Activated CD8-positive, alpha-beta memory T cell treated with anti-CD3 and anti-CD28 coated beads, Interleukin-2, amount 10 ng/mL, durations not matched to agents 7 days and 5 days (primary cell): ENCODE data around the gene EPHA6. TPM values are rescaled to one million over a fixed set of nuclear protein-coding genes. Genes with fewer than 3 reads are reported as not detected.

Experiments
- ATAC-seq: fragments of 150-1000 bp; cut with Tn5 transposase; one replicate; pipeline ENCODE4 v1.10.0; 2021; ENCODE audit warnings: moderate library complexity
- CTCF ChIA-PET: fragments of 350-600 bp; sonication (Branson Sonifier 250); formaldehyde crosslinking; loops from one replicate; lab custom pipeline; 2021; ENCODE audit warnings: antibody characterized with exemption; lab: Charles Lee
- DNase-seq: peaks from one replicate; pipeline ENCODE4 v3.0.0-alpha.2; 2020
- H3K27ac Mint-ChIP-seq: one replicate; pipeline ENCODE4 v1.8.0; 2021; ENCODE audit warnings: mild to moderate bottlenecking, mixed read lengths
- H3K27me3 Mint-ChIP-seq: one replicate; pipeline ENCODE4 v1.8.0; 2021; ENCODE audit warnings: mixed read lengths
- H3K36me3 Mint-ChIP-seq: one replicate; pipeline ENCODE4 v1.8.0; 2021; ENCODE audit warnings: mild to moderate bottlenecking, mixed read lengths
- H3K4me1 Mint-ChIP-seq: one replicate; pipeline ENCODE4 v1.8.0; 2021; ENCODE audit warnings: mixed read lengths
- H3K4me3 Mint-ChIP-seq: one replicate; pipeline ENCODE4 v1.8.0; 2021; ENCODE audit warnings: mild to moderate bottlenecking, moderate library complexity, mixed read lengths
- H3K9me3 Mint-ChIP-seq: one replicate; pipeline ENCODE4 v1.8.0; 2022; ENCODE audit warnings: low read depth, mixed read lengths
- total RNA-seq, 2 experiments: library from RNA; stranded (reverse); gene quantifications; one replicate each; pipeline ENCODE4 v1.2.3, GENCODE V29; 2021

EPHA6 gene
- total RNA-seq, 2 experiments from 2014 or later = not detected

GRCh38 chr3:97689111-97689510 lies 874.7 kb downstream of the EPHA6 start:
- ATAC-seq (no peak), DNase-seq (no peak)
- Mint-ChIP-seq H3K27ac (no peak overlapping the region), H3K4me3 (no peak overlapping the region), H3K4me1 (no peaks in the 10 kb centered on the region), H3K36me3 (no peaks in the 10 kb centered on the region), H3K27me3 (no peaks in the 10 kb centered on the region), H3K9me3 (no peaks in the 10 kb centered on the region)
- CTCF ChIA-PET = no interaction called here

GRCh38 chr3:97689962-97690361 lies 875.6 kb downstream of the EPHA6 start:
- H3K4me3 Mint-ChIP-seq = no peak overlapping the region
- no peaks in the 10 kb centered on the region for H3K4me1 Mint-ChIP-seq
- CTCF ChIA-PET = no interaction called here
- H3K9me3 Mint-ChIP-seq = no peaks in the 10 kb centered on the region
- H3K36me3 Mint-ChIP-seq = no peaks in the 10 kb centered on the region
- DNase-seq (no peak), ATAC-seq (no peak)
- H3K27ac Mint-ChIP-seq = no peak overlapping the region
- H3K27me3 Mint-ChIP-seq = no peaks in the 10 kb centered on the region

GRCh38 chr3:97691354-97691753 lies 877.0 kb downstream of the EPHA6 start:
- no peak for ATAC-seq
- CTCF ChIA-PET = no interaction called here
- no peaks in the 10 kb centered on the region for H3K36me3 Mint-ChIP-seq
- no peaks in the 10 kb centered on the region for H3K27me3 Mint-ChIP-seq
- no peak for DNase-seq
- no peaks in the 10 kb centered on the region for H3K9me3 Mint-ChIP-seq
- H3K4me1 Mint-ChIP-seq = no peaks in the 10 kb centered on the region
- no peak overlapping the region for H3K27ac Mint-ChIP-seq
- no peak overlapping the region for H3K4me3 Mint-ChIP-seq

GRCh38 chr3:97692389-97692788 lies 878.0 kb downstream of the EPHA6 start:
- H3K4me3 Mint-ChIP-seq = no peak overlapping the region
- H3K4me1 Mint-ChIP-seq = no peaks in the 10 kb centered on the region
- H3K27me3 Mint-ChIP-seq = no peaks in the 10 kb centered on the region
- no peaks in the 10 kb centered on the region for H3K36me3 Mint-ChIP-seq
- DNase-seq (no peak), ATAC-seq (no peak)
- CTCF ChIA-PET = no interaction called here
- no peak overlapping the region for H3K27ac Mint-ChIP-seq
- H3K9me3 Mint-ChIP-seq = no peaks in the 10 kb centered on the region

- Mint-ChIP-seq H3K4me1 (no peaks in the 10 kb centered on the region), H3K27ac (no peak overlapping the region), H3K9me3 (no peaks in the 10 kb centered on the region), H3K36me3 (no peaks in the 10 kb centered on the region), H3K4me3 (no peak overlapping the region), H3K27me3 (no peaks in the 10 kb centered on the region)
- no peak for DNase-seq
- CTCF ChIA-PET = no interaction called here
- ATAC-seq = no peak
Observed at GRCh38 chr3:97692831-97693230, 878.4 kb downstream of the EPHA6 start.

- H3K4me3 Mint-ChIP-seq = no peak overlapping the region
- H3K27me3 Mint-ChIP-seq = no peaks in the 10 kb centered on the region
- no peak overlapping the region for H3K27ac Mint-ChIP-seq
- DNase-seq (no peak), ATAC-seq (no peak)
- H3K4me1 Mint-ChIP-seq = no peaks in the 10 kb centered on the region
- no peaks in the 10 kb centered on the region for H3K36me3 Mint-ChIP-seq
- no peaks in the 10 kb centered on the region for H3K9me3 Mint-ChIP-seq
- CTCF ChIA-PET = interaction anchor here (2.5 kb wide), 1 partner anchor 328 kb away, joined by 8 read pairs; no protein-coding TSS in a partner anchor
Observed at GRCh38 chr3:97694876-97695275, 880.5 kb downstream of the EPHA6 start.

GRCh38 chr3:97698691-97699090 lies 884.3 kb downstream of the EPHA6 start:
- Mint-ChIP-seq H3K27me3 (peaks cover 10% of the 10 kb centered on the region), H3K27ac (no peak overlapping the region), H3K4me3 (no peak overlapping the region), H3K4me1 (no peaks in the 10 kb centered on the region), H3K36me3 (no peaks in the 10 kb centered on the region), H3K9me3 (no peaks in the 10 kb centered on the region)
- no peak for DNase-seq
- ATAC-seq = no peak
- CTCF ChIA-PET = no interaction called here

- CTCF ChIA-PET = interaction anchor here (1.3 kb wide), 1 partner anchor 19 kb away, joined by 3 read pairs; no protein-coding TSS in a partner anchor
- peaks cover 10% of the 10 kb centered on the region for H3K27me3 Mint-ChIP-seq
- H3K9me3 Mint-ChIP-seq = no peaks in the 10 kb centered on the region
- no peak for DNase-seq
- no peak overlapping the region for H3K4me3 Mint-ChIP-seq
- no peaks in the 10 kb centered on the region for H3K36me3 Mint-ChIP-seq
- H3K27ac Mint-ChIP-seq = no peak overlapping the region
- ATAC-seq = no peak
- H3K4me1 Mint-ChIP-seq = no peaks in the 10 kb centered on the region
Observed at GRCh38 chr3:97699889-97700288, 885.5 kb downstream of the EPHA6 start.

GRCh38 chr3:97705764-97706163 lies 891.4 kb downstream of the EPHA6 start:
- no peak for ATAC-seq
- H3K9me3 Mint-ChIP-seq = no peaks in the 10 kb centered on the region
- DNase-seq = no peak
- H3K4me3 Mint-ChIP-seq = no peak overlapping the region
- no peak overlapping the region for H3K27ac Mint-ChIP-seq
- peaks cover 20% of the 10 kb centered on the region for H3K27me3 Mint-ChIP-seq
- CTCF ChIA-PET = no interaction called here
- H3K4me1 Mint-ChIP-seq = no peaks in the 10 kb centered on the region
- H3K36me3 Mint-ChIP-seq = no peaks in the 10 kb centered on the region

- CTCF ChIA-PET = no interaction called here
- no peak overlapping the region for H3K27ac Mint-ChIP-seq
- no peaks in the 10 kb centered on the region for H3K9me3 Mint-ChIP-seq
- no peaks in the 10 kb centered on the region for H3K4me1 Mint-ChIP-seq
- no peak for ATAC-seq
- no peaks in the 10 kb centered on the region for H3K36me3 Mint-ChIP-seq
- H3K4me3 Mint-ChIP-seq = no peak overlapping the region
- DNase-seq = no peak
- H3K27me3 Mint-ChIP-seq = peaks cover 18% of the 10 kb centered on the region
Observed at GRCh38 chr3:97706226-97706625, 891.8 kb downstream of the EPHA6 start.

- H3K9me3 Mint-ChIP-seq = no peaks in the 10 kb centered on the region
- DNase-seq = no peak
- ATAC-seq = no peak
- CTCF ChIA-PET = interaction anchor here (2.1 kb wide), 1 partner anchor 8 kb away, joined by 9 read pairs; no protein-coding TSS in a partner anchor
- no peaks in the 10 kb centered on the region for H3K4me1 Mint-ChIP-seq
- no peak overlapping the region for H3K27ac Mint-ChIP-seq
- no peaks in the 10 kb centered on the region for H3K36me3 Mint-ChIP-seq
- no peak overlapping the region for H3K4me3 Mint-ChIP-seq
- H3K27me3 Mint-ChIP-seq = peaks cover 7% of the 10 kb centered on the region
Observed at GRCh38 chr3:97711654-97712053, 897.3 kb downstream of the EPHA6 start.

GRCh38 chr3:97712919-97713318 lies 898.5 kb downstream of the EPHA6 start:
- CTCF ChIA-PET = no interaction called here
- Mint-ChIP-seq H3K27me3 (peaks cover 7% of the 10 kb centered on the region), H3K4me3 (no peak overlapping the region), H3K27ac (no peak overlapping the region), H3K9me3 (no peaks in the 10 kb centered on the region), H3K36me3 (no peaks in the 10 kb centered on the region), H3K4me1 (no peaks in the 10 kb centered on the region)
- no peak for ATAC-seq
- no peak for DNase-seq

- no peak for DNase-seq
- Mint-ChIP-seq H3K4me1 (no peaks in the 10 kb centered on the region), H3K27ac (no peak overlapping the region), H3K4me3 (no peak overlapping the region), H3K9me3 (no peaks in the 10 kb centered on the region), H3K36me3 (no peaks in the 10 kb centered on the region), H3K27me3 (peaks cover 9% of the 10 kb centered on the region)
- CTCF ChIA-PET = no interaction called here
- ATAC-seq = no peak
Observed at GRCh38 chr3:97713634-97714033, 899.2 kb downstream of the EPHA6 start.

GRCh38 chr3:97719156-97719821 lies 904.9 kb downstream of the EPHA6 start:
- Mint-ChIP-seq H3K4me3 (no peak overlapping the region), H3K27me3 (peaks cover 2% of the 10 kb centered on the region), H3K4me1 (no peaks in the 10 kb centered on the region), H3K9me3 (no peaks in the 10 kb centered on the region), H3K36me3 (no peaks in the 10 kb centered on the region), H3K27ac (no peak overlapping the region)
- CTCF ChIA-PET = interaction anchor here (0.6 to 2.0 kb wide), 9 partner anchors 9 to 857 kb away, joined by 3 to 12 read pairs (median 4); no protein-coding TSS in a partner anchor
- peak; percentile 72 for DNase-seq
- peak; percentile 76 for ATAC-seq
